CD14-positive monocyte (primary cell): ENCODE results near the gene NIT1. TPM values are rescaled to one million over a fixed set of nuclear protein-coding genes. Genes with fewer than 3 reads are reported as not detected.
A peak's percentile ranks its signal among the peaks of the same experiment; 100 is the strongest.

Experiments
- DNase-seq, 3 donors: peaks; one replicate each; pipeline ENCODE4 v3.0.0-alpha.2; 2011 to 2022
- H2AFZ ChIP-seq: 2 replicates; pipeline ENCODE4 v1.6.0; 2012; ENCODE audit warnings: mild to moderate bottlenecking, low read depth, low read length, inconsistent platforms; ENCODE audit not compliant: insufficient read depth, poor library complexity, severe bottlenecking
- H3K27ac ChIP-seq, 2 donors: 1 replicate in 1 of 2; 2 replicates in 1 of 2; pipeline ENCODE4 v1.5.1; 2012 to 2013; ENCODE audit warnings: low read length in 2 of 2, control low read depth in 1 of 2, inconsistent platforms in 1 of 2, low read depth in 1 of 2, mild to moderate bottlenecking in 1 of 2
- H3K27me3 ChIP-seq, 2 donors: one replicate each; pipeline versions ENCODE4 v1.6.0 to v1.6.1; 2011 to 2013; ENCODE audit warnings: low read length in 2 of 2; ENCODE audit not compliant: control insufficient read depth in 2 of 2, insufficient read depth in 2 of 2
- H3K36me3 ChIP-seq, 2 donors: replicated peaks in 1 of 2; 1 replicate in 1 of 2; 2 replicates in 1 of 2; pipeline versions ENCODE4 v1.5.1 to v1.6.1; 2012 to 2013; ENCODE audit warnings: low read length in 2 of 2, control low read depth in 1 of 2, inconsistent platforms in 1 of 2, mild to moderate bottlenecking in 1 of 2; ENCODE audit not compliant: insufficient read depth in 2 of 2, control insufficient read depth in 1 of 2
- H3K4me1 ChIP-seq, 2 donors: 1 replicate in 1 of 2; 2 replicates in 1 of 2; pipeline versions ENCODE4 v1.5.1 to v1.6.1; 2012 to 2013; ENCODE audit warnings: low read length in 2 of 2, control low read depth in 1 of 2, inconsistent platforms in 1 of 2, mild to moderate bottlenecking in 1 of 2, moderate library complexity in 1 of 2; ENCODE audit not compliant: insufficient read depth in 2 of 2, control insufficient read depth in 1 of 2
- H3K4me2 ChIP-seq: replicated peaks from 2 replicates; pipeline ENCODE3; 2012; ENCODE audit warnings: low read length, moderate library complexity, mild to moderate bottlenecking; ENCODE audit not compliant: poor library complexity, severe bottlenecking; ENCODE audit errors: extremely low read depth
- H3K4me3 ChIP-seq, 3 experiments: fragments of 200-600 bp in 1 of 3; sonication (generic) in 1 of 3; replicated peaks in 1 of 3; 1 replicate in 2 of 3; 2 replicates in 1 of 3; pipeline ENCODE4 v1.5.1; 2011 to 2013; ENCODE audit warnings: low read length in 3 of 3, mild to moderate bottlenecking in 3 of 3, control low read depth in 2 of 3, low read depth in 2 of 3, inconsistent platforms in 1 of 3, moderate library complexity in 1 of 3
- H3K79me2 ChIP-seq: 2 replicates; pipeline ENCODE4 v1.6.0; 2012; ENCODE audit warnings: mild to moderate bottlenecking, control low read depth, inconsistent platforms, low read length, moderate library complexity; ENCODE audit not compliant: insufficient read depth
- H3K9ac ChIP-seq: 2 replicates; pipeline ENCODE4 v1.6.0; 2017; ENCODE audit warnings: low read length, mild to moderate bottlenecking; ENCODE audit not compliant: insufficient read depth, poor library complexity, severe bottlenecking
- H3K9me3 ChIP-seq, 2 donors: replicated peaks in 1 of 2; 1 replicate in 1 of 2; 2 replicates in 1 of 2; pipeline versions ENCODE4 v1.5.1 to v1.6.1; 2012 to 2013; ENCODE audit warnings: low read length in 2 of 2, control low read depth in 1 of 2; ENCODE audit not compliant: control insufficient read depth in 1 of 2, insufficient read depth in 1 of 2
- H4K20me1 ChIP-seq: 2 replicates; pipeline ENCODE4 v1.6.0; 2012; ENCODE audit warnings: mild to moderate bottlenecking, low read length, control low read depth, moderate library complexity; ENCODE audit not compliant: insufficient read depth
- H3K27ac Mint-ChIP-seq, 7 donors: one replicate each; pipeline ENCODE4 v1.8.0; 2020; ENCODE audit warnings: mild to moderate bottlenecking in 7 of 7, mixed read lengths in 7 of 7, moderate library complexity in 6 of 7, inconsistent platforms in 2 of 7
- H3K27me3 Mint-ChIP-seq, 3 donors: one replicate each; pipeline ENCODE4 v1.8.0; 2021 to 2022; ENCODE audit warnings: low read depth in 3 of 3, mild to moderate bottlenecking in 3 of 3, mixed read lengths in 3 of 3, moderate library complexity in 3 of 3, inconsistent platforms in 1 of 3
- H3K36me3 Mint-ChIP-seq, 2 donors: one replicate each; pipeline ENCODE4 v1.8.0; 2020; ENCODE audit warnings: mixed read lengths in 2 of 2, inconsistent platforms in 1 of 2, mild to moderate bottlenecking in 1 of 2
- H3K4me1 Mint-ChIP-seq: one replicate; pipeline ENCODE4 v1.8.0; 2020; ENCODE audit warnings: mild to moderate bottlenecking, mixed read lengths
- H3K4me3 Mint-ChIP-seq, 2 donors: one replicate each; pipeline ENCODE4 v1.8.0; 2020; ENCODE audit warnings: mild to moderate bottlenecking in 2 of 2, mixed read lengths in 2 of 2, moderate library complexity in 1 of 2
- H3K9me3 Mint-ChIP-seq, 7 donors: one replicate each; pipeline ENCODE4 v1.8.0; 2020 to 2022; ENCODE audit warnings: mixed read lengths in 7 of 7, mild to moderate bottlenecking in 6 of 7, moderate library complexity in 6 of 7, inconsistent platforms in 2 of 7
- WGBS: methylation state at CpG from one replicate; pipeline ENCODE4 v1.1.5; 2013; ENCODE audit warnings: missing lambda C conversion rate; ENCODE audit not compliant: insufficient coverage; 5-methylcytosine and 5-hydroxymethylcytosine counted together
- intact Hi-C, 2 donors: fragments of 100-400 bp; cut with micrococcal nuclease; formaldehyde crosslinking; loops; one replicate each; pipeline versions ENCODE4 v1.15.0 to v1.15.1; 2023
- polyA plus RNA-seq, 3 donors: library from polyadenylated mRNA; depleted of rRNA in 1 of 3; unstranded in 2 of 3; stranded (reverse) in 1 of 3; fragments of 300-500 nt in 2 of 3; fragments of >200 nt in 1 of 3; fragmentation: Illumina TruSeq in 2 of 3; gene quantifications; 1 replicate in 2 of 3; 2 replicates in 1 of 3; pipeline ENCODE4 v1.2.3, GENCODE V29; 2012 to 2021
- TF ChIP-seq, protein P1 (sequence below): fragments of 200-600 bp; IDR thresholded peaks from one replicate; pipeline ENCODE4 v1.8.0; 2022; ENCODE audit warnings: antibody characterized with exemption, mild to moderate bottlenecking

NIT1 gene
- polyA plus RNA-seq, 3 donors: 28.4 to 84.7 (median 35.7) TPM

DNA sequence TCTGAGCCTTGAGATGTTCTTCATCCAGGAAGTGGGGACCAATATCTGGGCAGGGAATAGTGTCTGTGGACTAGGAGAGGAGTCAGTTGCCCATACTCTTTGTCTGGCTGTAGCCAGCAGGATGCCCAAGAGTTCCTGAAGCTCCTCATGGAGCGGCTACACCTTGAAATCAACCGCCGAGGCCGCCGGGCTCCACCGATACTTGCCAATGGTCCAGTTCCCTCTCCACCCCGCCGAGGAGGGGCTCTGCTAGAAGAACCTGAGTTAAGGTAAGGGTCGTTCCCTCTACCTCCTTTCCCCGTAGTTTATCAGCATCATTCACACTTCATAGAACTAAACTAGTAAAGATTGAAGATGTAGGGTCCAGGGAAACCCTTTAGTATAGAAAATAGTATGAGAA is 44.9 kb downstream of the NIT1 start:
- Mint-ChIP-seq H3K36me3 (peaks cover 38 to 55% of the 10 kb centered on the region in 2 donors), H3K27me3 (peaks cover 0 to 2% (median 0%) of the 10 kb centered on the region in 3 donors), H3K4me3 (no peak overlapping the region), H3K9me3 (no peaks in the 10 kb centered on the region), H3K4me1 (peaks cover 54% of the 10 kb centered on the region), H3K27ac (peak overlapping the region in 3 of 7 donors; percentile 17 to 31 (median 25))
- Histone ChIP-seq H3K9ac (no peak overlapping the region), H3K4me1 (peaks cover 34 to 52% of the 10 kb centered on the region in 2 donors), H3K36me3 (peaks cover 28 to 51% of the 10 kb centered on the region in 2 donors), H2AFZ (no peak overlapping the region), H3K27ac (peak overlapping the region in 1 of 2 donors; percentile 32), H3K4me2 (no peak overlapping the region), H3K9me3 (no peaks in the 10 kb centered on the region), H3K4me3 (no peak overlapping the region), H3K27me3 (no peaks in the 10 kb centered on the region), H3K79me2 (peaks cover 20% of the 10 kb centered on the region), H4K20me1 (no peaks in the 10 kb centered on the region)
- DNase-seq: no peak
- intact Hi-C loops: no loop called here
- WGBS: 100% methylated on average over 1 of the region's 10 CpGs
- TF ChIP-seq, protein P1, sequence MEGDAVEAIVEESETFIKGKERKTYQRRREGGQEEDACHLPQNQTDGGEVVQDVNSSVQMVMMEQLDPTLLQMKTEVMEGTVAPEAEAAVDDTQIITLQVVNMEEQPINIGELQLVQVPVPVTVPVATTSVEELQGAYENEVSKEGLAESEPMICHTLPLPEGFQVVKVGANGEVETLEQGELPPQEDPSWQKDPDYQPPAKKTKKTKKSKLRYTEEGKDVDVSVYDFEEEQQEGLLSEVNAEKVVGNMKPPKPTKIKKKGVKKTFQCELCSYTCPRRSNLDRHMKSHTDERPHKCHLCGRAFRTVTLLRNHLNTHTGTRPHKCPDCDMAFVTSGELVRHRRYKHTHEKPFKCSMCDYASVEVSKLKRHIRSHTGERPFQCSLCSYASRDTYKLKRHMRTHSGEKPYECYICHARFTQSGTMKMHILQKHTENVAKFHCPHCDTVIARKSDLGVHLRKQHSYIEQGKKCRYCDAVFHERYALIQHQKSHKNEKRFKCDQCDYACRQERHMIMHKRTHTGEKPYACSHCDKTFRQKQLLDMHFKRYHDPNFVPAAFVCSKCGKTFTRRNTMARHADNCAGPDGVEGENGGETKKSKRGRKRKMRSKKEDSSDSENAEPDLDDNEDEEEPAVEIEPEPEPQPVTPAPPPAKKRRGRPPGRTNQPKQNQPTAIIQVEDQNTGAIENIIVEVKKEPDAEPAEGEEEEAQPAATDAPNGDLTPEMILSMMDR: no peak

DNA sequence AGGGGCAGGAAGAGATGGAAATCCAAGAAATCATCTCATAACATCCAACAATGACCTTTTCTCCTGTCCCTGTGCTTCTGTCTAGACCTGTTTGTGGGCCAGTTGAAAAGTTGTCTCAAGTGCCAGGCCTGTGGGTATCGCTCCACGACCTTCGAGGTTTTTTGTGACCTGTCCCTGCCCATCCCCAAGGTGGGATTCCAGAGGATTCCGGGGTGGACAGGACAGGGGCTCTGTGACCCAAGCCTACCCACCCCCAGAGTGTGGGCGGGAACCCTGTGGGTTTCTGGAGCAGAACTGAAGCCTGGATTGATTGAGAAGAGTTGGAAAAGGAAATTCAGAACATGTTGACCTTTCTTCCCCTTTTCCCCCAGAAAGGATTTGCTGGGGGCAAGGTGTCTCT is 45.9 kb downstream of the NIT1 start:
- H3K4me3 Mint-ChIP-seq: no peak overlapping the region
- peaks cover 32 to 47% of the 10 kb centered on the region in 2 donors for H3K4me1 ChIP-seq

More for the DNA sequence above, 45.9 kb downstream of the NIT1 start:
- whole genome bisulfite sequencing: 94% methylated on average over 3 of the region's 5 CpGs
- no peaks in the 10 kb centered on the region for H4K20me1 ChIP-seq
- H2AFZ ChIP-seq: no peak overlapping the region
- H3K4me3 ChIP-seq: no peak overlapping the region
- peaks cover 20% of the 10 kb centered on the region for H3K79me2 ChIP-seq
- intact Hi-C loops: no loop called here
- H3K9me3 ChIP-seq: no peaks in the 10 kb centered on the region
- H3K9ac ChIP-seq: no peak overlapping the region
- Mint-ChIP-seq H3K4me1 (peaks cover 51% of the 10 kb centered on the region), H3K36me3 (peaks cover 42 to 57% of the 10 kb centered on the region in 2 donors), H3K27me3 (peaks cover 0 to 2% (median 0%) of the 10 kb centered on the region in 3 donors), H3K9me3 (no peaks in the 10 kb centered on the region), H3K27ac (peak overlapping the region in 6 of 7 donors; percentile 10 to 99 (median 61))
- no peak overlapping the region for H3K4me2 ChIP-seq
- TF ChIP-seq, protein P1: no peak
- no peak for DNase-seq
- peak overlapping the region in 1 of 2 donors; percentile 22 for H3K27ac ChIP-seq
- no peaks in the 10 kb centered on the region for H3K27me3 ChIP-seq
- peaks cover 21 to 42% of the 10 kb centered on the region in 2 donors for H3K36me3 ChIP-seq
